HS-27A (cell line): ENCODE measurements around the gene R3HCC1L.

ENCODE experiments used
- DNase-seq: peaks from one replicate; pipeline ENCODE4 v3.0.0-alpha.2; 2012; ENCODE audit warnings: low read depth, missing footprints

Gene R3HCC1L

GRCh38 chr10:98276311-98276710, 141.9 kb downstream of the R3HCC1L start:
- no peak for DNase-seq

DNA sequence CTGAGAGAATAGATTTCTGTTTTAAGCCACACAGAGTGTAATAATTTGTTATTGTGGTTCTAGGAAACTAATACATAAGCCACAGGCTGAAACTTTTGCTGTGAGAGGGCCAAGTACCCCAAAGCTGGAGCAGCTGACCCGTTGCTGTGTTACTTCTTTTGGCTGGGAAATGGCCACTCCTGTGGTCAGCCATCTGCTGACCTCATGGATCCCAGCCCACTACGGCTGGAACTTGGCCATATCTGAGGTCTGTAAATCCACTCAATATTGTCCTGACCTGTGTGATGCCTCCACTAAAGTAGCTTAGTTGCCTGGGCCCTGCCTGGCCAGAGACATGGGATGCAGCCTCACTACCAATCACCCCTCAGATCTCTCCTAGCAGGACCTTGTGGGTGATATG, 151.0 kb downstream of the R3HCC1L start:
- DNase-seq: no peak

- DNase-seq: no peak
Observed at GRCh38 chr10:98286419-98286818, 152.0 kb downstream of the R3HCC1L start.

DNA sequence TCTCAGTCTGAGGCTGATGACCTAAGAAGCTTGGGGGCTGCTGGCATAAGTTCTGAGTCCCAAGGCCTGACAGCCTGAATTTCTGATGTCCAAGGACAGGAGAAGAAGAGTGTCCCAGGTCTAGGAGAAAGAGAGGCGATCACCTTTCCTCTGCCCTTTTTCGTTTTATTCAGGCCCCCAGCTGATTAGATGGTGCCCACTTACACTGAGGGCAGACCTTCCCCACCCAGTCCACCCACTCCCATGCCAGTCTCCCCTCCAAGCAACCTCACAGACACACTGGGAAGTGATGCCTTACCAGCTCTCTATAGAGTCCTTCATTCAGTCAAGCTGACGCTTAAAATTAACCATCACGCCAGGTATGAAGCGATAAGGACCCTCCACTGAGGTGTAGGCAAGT, 152.9 kb downstream of the R3HCC1L start:
- DNase-seq: no peak

DNA sequence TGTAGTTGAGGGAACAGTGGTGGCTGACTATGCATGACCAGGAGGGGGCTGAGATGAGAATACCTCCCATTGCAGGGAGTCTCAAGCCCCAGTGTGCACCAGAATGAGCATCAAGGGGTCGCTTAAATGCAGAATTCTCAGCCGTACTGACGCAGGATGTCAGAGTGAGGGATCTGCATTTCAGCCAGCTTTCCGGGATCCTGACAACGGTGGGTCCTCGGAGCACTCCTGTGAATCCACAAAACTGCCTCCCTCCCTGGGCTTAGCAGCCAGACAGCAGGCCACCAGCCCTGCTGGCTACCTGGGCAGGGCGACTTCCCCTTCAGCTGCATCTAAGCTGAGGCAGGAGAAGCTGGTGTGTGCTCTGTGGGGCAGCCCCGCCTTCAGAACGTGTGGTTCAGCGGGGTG, 155.3 kb downstream of the R3HCC1L start:
- no peak for DNase-seq

- DNase-seq: no peak
Observed at GRCh38 chr10:98292971-98293370, 158.5 kb downstream of the R3HCC1L start.

GRCh38 chr10:98293550-98294269, 159.3 kb downstream of the R3HCC1L start:
- no peak for DNase-seq

- no peak for DNase-seq
Observed at GRCh38 chr10:98294270-98294627, 159.8 kb downstream of the R3HCC1L start.
